Activated T-cell treated with anti-CD3 and anti-CD28 coated beads for 24 hours (primary cell): Measurements from ENCODE around the gene STX5.
"Not testable (repeated sequence)": the region's sequence is repeated elsewhere in the genome, so short reads cannot be mapped to it uniquely, and the experiment has no call there.

Experiments
- DNase-seq: peaks from one replicate; pipeline ENCODE4 v3.0.0-alpha.2; 2020; ENCODE audit warnings: low read depth

The STX5 gene

GRCh38 chr11:62831520-62832335 is at the start of gene STX5:
TSS of gene STX5 (minus strand) at chr11:62832051. CDS start at chr11:62831243, 808 bp downstream.
- peak; percentile 99 for DNase-seq

DNA sequence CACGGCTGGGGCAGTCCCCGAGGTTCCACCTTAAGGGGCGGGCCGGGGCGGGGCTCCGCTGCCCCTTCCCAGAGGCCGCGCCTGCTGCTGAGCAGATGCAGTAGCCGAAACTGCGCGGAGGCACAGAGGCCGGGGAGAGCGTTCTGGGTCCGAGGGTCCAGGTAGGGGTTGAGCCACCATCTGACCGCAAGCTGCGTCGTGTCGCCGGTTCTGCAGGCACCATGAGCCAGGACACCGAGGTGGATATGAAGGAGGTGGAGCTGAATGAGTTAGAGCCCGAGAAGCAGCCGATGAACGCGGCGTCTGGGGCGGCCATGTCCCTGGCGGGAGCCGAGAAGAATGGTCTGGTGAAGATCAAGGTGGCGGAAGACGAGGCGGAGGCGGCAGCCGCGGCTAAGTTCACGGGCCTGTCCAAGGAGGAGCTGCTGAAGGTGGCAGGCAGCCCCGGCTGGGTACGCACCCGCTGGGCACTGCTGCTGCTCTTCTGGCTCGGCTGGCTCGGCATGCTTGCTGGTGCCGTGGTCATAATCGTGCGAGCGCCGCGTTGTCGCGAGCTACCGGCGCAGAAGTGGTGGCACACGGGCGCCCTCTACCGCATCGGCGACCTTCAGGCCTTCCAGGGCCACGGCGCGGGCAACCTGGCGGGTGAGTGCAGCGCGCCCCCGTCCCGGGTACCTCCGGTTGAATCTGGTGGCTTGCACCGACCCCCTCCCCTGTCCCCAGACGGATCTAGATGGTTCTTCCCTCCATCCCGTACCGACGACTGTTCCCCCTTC is 49.1 kb upstream of the STX5 start, which contains the start of gene SLC3A2:
SLC3A2 (plus strand) TSS at position 94 of the 776 bp plus-strand sequence; CDS start at position 222, 128 bp downstream.
- DNase-seq, result peak; percentile 78

DNA sequence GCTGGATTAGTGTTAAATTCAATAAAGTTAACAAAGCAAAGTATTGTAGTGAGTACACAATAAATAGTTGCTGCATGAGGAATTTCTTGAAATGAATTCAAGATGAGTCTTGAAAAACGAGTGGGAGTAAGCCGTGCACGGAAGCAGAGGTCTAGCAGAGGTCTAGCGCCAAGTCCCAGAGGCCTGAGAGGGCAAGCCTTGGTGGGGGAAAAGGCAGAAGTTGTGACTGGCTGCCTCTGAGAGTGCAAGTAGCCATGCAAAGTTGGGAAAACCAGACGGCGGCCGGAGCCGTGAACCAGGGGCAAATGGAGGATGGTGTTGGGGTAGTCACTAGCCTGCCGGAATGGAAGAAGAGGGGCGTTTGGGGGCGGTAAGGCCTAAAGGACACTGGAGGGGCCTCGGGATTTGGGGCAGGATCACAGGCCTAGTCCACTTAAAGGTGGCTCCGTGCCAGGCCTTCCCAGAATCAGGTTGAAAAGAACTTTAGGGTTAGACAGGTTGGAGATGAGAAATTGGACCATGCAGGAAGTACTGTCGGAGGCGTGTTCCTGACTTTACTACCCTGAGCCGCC is 48.5 kb upstream of the STX5 start:
- DNase-seq, result peak; percentile 38

GRCh38 chr11:62879235-62879978 is 47.6 kb upstream of the STX5 start:
- DNase-seq, result no peak

DNA sequence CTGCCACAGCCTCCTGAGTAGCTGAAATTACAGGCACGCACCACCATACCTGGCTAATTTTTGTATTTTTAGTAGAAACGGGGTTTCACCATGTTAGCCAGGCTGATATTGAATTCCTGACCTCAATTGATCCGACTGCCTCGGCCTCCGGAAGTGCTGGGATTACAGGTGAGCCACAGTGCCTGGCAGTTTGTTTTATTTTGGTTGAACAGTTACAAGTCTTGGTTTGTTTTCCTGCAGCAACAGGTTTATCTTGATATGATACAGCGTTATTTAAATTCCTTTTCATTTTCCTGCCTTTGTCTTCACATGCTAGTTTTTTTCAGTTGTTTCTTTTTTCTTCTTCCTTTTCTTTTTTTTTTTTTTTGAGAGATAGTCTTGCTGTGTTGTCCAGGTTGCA is 44.9 kb upstream of the STX5 start:
- no peak for DNase-seq

DNA sequence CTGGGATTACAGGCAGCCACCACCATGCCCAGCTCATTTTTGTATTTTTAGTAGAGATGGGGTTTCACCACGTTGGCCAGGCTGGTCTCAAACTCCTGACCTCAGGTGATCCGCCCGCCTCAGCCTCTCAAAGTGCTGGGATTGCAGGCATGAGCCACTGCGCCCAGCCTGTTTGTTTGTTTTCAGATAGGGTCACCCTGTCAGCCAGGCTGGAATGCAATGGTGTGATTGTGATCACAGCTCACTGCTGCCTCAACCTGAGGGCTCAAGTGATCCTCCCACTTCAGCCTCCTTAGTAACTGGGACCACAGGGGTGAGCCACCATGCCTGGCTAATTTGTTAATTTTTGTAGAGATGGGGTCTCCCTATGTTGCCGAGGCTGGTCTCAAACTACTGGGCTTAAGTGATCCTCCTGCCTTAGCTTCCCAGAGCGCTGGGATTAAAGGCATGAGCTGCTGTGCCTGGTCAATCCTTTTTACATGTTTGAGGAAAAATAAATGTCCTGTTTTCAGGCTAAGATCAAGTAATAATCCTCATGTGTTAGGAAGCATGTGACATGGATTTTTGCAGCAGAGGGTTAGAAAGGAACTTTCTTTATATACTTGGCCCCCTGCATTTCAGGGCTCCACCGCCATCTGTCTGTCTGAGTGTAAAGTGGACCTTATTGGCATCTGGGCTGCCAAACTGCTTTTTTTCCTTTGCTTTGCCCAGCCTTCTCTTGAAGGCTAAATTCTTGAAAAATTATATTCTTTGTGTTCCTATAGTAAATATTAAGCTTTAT is 44.0 kb upstream of the STX5 start:
- DNase-seq, result no peak

- DNase-seq, result no peak
Measured at GRCh38 chr11:62874851-62875250, 43.0 kb upstream of the STX5 start.

GRCh38 chr11:62865635-62866034 is 33.8 kb upstream of the STX5 start:
- no peak for DNase-seq

GRCh38 chr11:62863687-62864335 is 32.0 kb upstream of the STX5 start:
- no peak for DNase-seq

DNA sequence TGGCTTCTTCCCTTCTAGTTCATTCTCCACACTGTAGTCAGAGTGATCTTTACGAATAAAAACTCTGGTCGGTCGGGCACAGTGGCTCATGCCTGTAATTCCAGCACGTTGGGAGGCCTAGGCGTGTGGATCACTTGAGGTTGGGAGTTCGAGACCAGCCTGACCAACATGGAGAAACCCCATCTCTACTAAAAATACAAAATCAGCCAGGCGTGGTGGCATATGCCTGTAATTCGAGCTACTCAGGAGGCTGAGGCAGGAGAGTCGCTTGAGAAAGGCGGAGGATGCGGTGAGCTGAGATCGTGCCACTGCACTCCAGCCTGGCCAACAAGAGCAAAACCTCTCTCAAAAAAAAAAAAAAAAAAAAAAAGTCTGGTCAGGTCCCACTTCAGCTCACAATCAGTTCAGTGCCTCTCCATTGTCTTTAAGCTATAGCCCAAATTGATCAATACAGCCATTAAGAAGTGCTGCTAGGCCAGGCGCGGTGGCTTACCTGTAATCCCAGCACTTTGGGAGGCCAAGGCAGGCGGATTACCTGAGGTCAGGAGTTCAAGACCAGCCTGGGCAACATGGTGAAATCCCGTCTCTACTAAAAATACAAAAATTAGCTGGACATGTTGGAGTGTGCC is 29.8 kb upstream of the STX5 start:
- not testable (repeated sequence) for DNase-seq

DNA sequence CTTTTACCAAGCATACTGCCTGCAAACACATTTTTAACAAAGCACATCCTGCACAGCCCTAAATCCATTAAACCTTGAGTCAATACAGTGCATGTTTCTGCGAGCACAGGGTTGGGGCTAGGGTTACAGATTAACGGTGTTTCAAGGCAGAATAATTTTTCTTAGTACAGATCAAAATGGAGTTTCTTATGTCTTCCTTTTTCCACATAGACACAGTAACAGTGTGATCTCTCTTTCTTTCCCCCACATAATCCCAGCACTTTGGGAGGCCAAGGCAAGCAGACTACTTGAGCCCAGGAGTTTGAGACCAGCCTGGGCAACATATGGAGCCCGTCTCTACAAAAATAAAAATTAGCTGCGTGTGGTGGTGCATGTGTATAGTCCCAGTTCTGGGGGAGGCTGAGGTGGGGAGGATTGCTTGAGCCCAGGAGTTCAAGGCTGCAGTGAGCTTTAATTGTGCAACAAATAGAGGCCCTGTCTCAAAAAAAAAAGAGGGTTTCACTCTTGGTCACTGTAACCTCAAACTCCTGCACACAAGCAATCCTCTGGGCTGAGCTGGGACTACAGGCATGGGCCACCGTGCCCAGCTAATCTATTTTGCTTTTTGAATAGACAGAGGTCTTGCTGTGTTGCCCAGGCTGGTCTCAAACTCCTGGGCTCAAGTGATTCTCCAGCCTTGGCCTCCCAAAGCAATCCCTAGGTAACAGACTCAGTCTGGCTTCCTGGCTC is 29.1 kb upstream of the STX5 start:
- no peak for DNase-seq

DNA sequence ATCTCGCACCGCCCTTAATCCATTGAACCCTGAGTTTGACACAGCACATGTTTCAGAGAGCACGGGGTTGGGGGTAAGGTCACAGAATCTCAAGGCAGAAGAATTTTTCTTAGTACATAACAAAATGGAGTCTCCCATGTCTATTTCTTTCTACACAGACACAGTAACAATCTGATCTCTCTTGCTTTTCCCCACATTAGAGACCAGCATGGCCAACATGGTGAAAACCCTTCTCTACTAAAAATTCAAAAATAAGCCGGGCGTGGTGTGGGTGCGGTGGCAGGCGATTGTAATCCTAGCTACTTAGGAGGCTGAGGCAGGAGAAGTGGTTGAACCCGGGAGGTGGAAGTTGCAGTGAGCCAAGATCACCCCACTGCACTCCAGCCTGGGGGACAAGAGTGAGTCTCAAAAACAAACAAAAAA is 27.4 kb upstream of the STX5 start:
- DNase-seq, result not testable (repeated sequence)

- DNase-seq, result no peak
Measured at GRCh38 chr11:62858201-62858600, 26.4 kb upstream of the STX5 start.

GRCh38 chr11:62857541-62857982 is 25.7 kb upstream of the STX5 start:
- DNase-seq, result no peak

DNA sequence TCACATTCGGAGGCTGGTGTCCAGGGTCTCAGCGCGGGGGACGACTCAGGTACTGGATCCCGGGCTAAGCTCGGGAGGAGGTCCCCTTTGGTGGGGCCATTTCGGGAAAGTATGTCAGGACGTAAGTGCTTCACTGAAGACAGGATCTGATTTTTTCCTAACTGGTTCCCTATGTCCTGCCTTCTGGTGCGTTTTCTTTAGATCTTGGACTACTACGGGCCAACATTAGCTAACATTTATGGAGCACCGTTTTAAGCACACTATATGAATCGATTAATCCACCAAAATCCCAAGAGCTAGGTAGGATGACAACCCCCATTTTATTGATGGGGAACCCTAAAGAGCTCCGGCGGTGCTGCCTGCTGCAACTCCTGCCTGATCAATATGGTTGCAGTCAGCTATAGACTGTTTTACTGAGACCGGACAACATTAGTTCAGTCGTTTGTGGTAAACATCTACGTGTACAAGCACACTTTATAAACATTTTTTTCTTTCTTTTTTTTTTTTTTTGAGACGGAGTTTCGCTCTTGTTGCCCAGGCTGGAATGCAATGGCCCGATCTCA is 24.6 kb upstream of the STX5 start:
- DNase-seq, result no peak

- peak; percentile 98 for DNase-seq
Measured at GRCh38 chr11:62855571-62856332, 23.9 kb upstream of the STX5 start.

DNA sequence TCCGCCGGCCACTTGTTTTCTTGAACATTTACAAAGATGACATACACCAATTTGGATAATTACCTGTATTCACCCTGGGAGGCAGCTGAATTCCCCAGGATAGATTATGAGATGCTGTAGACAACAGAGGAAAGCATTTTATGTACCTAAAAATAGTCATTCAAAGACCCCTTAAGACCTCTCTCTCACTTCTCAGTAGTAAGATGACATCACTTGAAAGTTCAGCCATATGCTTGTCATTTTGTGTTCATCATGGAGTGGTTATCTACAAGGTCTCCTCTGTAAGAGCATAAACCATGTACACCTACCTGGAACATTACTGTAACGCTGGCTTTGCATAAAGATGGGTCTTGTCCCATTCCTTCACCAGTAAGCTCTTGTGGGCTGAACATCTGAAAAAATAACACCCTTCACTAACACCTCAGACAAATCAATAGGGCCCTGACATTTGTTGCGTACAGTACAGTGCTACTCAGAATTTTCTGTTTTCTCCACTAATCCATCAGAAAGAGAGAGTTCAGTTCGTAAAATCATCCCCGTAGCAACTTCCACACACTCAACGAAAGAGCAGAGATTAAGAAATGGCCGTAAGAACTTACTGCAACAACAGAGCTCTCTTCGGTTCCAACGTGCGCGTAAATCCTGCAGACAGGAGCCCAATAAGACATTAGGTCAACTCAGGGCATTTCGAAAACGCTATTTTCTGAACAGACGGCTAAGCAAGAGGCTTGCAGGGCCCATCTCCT is 23.1 kb upstream of the STX5 start:
- no peak for DNase-seq
